Thyroid gland (tissue), 4 donors: ENCODE measurements around the gene NPHP4.

Experiments
- CTCF ChIP-seq, 6 experiments: fragments of 200-600 bp in 3 of 6; fragments of 450-650 bp in 3 of 6; sonication (generic) in 3 of 6; IDR thresholded peaks; one replicate each; pipeline ENCODE4 v1.5.1; 2016 to 2019; ENCODE audit warnings: antibody characterized with exemption in 6 of 6, mild to moderate bottlenecking in 2 of 6, inconsistent platforms in 1 of 6, moderate library complexity in 1 of 6
- POLR2A ChIP-seq, 2 donors: fragments of 450-650 bp; IDR thresholded peaks; one replicate each; pipeline ENCODE4 v1.6.1; 2017; ENCODE audit warnings: antibody characterized with exemption in 2 of 2, mild to moderate bottlenecking in 2 of 2, moderate library complexity in 1 of 2

- TF ChIP-seq CTCF (IDR thresholded peaks at IDR 0.05) (no peak), POLR2A (IDR thresholded peaks at IDR 0.05) (no peak)
These were observed 96.5 kb downstream of the NPHP4 start for GRCh38 chr1:5895446-5896406.
